Hepatocyte (in vitro differentiated cells): ENCODE data around the gene PAX5.
A peak's percentile ranks its signal among the peaks of the same experiment; 100 is the strongest.

ENCODE experiments used
- EZH2phosphoT487 ChIP-seq: fragments of 200-600 bp; sonication (generic); IDR thresholded peaks from one replicate; pipeline ENCODE4 v1.6.1; 2018; ENCODE audit warnings: antibody characterized with exemption, mild to moderate bottlenecking, low read depth, moderate library complexity; ENCODE audit not compliant: unreplicated experiment, severe bottlenecking
- TF ChIP-seq, protein P1 (sequence below): fragments of 200-600 bp; sonication (generic); IDR thresholded peaks from 2 replicates; pipeline ENCODE4 v1.5.1; 2016; ENCODE audit warnings: antibody characterized with exemption, mild to moderate bottlenecking; ENCODE audit not compliant: poor library complexity

DNA sequence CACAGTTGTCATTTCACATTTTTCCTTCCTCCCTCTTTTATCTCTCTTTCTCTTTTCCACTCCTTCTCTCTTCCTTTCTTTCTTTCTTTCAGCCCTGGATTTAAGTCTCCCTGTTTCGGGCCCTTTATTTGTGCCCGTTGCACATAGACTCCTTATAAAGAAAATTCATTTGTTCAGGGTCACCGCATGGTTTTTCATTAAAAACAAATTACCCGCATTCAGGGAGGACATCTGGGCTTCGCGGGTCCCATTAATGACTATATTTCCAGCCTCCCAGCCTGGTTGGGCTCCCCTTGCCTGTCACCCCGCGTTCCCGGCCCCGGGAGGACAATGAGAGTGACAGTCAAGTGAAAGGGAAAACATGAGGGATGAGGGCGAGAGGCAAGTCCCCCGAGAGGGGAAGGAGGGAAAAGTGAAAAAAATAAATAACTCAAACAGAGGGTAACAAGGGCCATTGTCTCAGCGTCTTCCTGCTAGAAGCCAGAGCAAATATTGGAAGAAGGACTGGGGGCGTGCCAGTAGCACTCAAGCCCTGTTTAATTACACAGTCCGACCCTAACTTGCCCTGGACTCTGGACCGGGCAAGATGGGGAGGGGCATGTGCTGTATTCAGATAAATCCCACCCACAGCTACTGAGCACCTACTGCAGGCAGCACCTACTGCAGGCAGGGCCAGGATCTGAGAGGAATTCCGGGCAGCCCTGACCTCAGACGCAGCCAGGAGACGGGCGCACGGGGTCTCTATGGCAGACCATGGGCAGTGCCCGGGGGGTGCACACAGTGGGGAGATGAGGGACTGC, 166.2 kb downstream of the PAX5 start:
- TF ChIP-seq, protein P1, sequence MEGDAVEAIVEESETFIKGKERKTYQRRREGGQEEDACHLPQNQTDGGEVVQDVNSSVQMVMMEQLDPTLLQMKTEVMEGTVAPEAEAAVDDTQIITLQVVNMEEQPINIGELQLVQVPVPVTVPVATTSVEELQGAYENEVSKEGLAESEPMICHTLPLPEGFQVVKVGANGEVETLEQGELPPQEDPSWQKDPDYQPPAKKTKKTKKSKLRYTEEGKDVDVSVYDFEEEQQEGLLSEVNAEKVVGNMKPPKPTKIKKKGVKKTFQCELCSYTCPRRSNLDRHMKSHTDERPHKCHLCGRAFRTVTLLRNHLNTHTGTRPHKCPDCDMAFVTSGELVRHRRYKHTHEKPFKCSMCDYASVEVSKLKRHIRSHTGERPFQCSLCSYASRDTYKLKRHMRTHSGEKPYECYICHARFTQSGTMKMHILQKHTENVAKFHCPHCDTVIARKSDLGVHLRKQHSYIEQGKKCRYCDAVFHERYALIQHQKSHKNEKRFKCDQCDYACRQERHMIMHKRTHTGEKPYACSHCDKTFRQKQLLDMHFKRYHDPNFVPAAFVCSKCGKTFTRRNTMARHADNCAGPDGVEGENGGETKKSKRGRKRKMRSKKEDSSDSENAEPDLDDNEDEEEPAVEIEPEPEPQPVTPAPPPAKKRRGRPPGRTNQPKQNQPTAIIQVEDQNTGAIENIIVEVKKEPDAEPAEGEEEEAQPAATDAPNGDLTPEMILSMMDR = no peak
- peak; percentile 78 for TF ChIP-seq EZH2phosphoT487
